Naive B cell (primary cell): ENCODE data around the gene MCTP1. TPM values are rescaled to one million over a fixed set of nuclear protein-coding genes. Genes with fewer than 3 reads are reported as not detected.
"Not testable (repeated sequence)": the region's sequence is repeated elsewhere in the genome, so short reads cannot be mapped to it uniquely, and the experiment has no call there.

Experiments
- ATAC-seq, 2 donors: fragments of 150-1000 bp; cut with Tn5 transposase; 2 replicates each; pipeline ENCODE4 v1.10.0; 2021; ENCODE audit warnings: low read depth in 2 of 2, mild to moderate bottlenecking in 2 of 2, moderate library complexity in 2 of 2
- DNase-seq: peaks from one replicate; pipeline ENCODE4 v3.0.0; 2022
- H3K27ac Mint-ChIP-seq, 6 donors: one replicate each; pipeline ENCODE4 v1.8.0; 2020 to 2022; ENCODE audit warnings: mild to moderate bottlenecking in 6 of 6, mixed read lengths in 6 of 6, moderate library complexity in 5 of 6, inconsistent platforms in 2 of 6
- H3K27me3 Mint-ChIP-seq, 3 donors: one replicate each; pipeline ENCODE4 v1.8.0; 2021 to 2022; ENCODE audit warnings: mixed read lengths in 3 of 3, mild to moderate bottlenecking in 1 of 3
- H3K36me3 Mint-ChIP-seq, 2 donors: one replicate each; pipeline ENCODE4 v1.8.0; 2020 to 2022; ENCODE audit warnings: mixed read lengths in 2 of 2, inconsistent platforms in 1 of 2, mild to moderate bottlenecking in 1 of 2
- H3K4me1 Mint-ChIP-seq, 3 donors: one replicate each; pipeline ENCODE4 v1.8.0; 2020 to 2022; ENCODE audit warnings: mixed read lengths in 3 of 3, inconsistent platforms in 1 of 3, mild to moderate bottlenecking in 1 of 3, moderate library complexity in 1 of 3
- H3K4me3 Mint-ChIP-seq, 8 donors: one replicate each; pipeline ENCODE4 v1.8.0; 2020 to 2022; ENCODE audit warnings: mild to moderate bottlenecking in 8 of 8, mixed read lengths in 8 of 8, moderate library complexity in 8 of 8, inconsistent platforms in 2 of 8
- H3K9me3 Mint-ChIP-seq, 7 donors: one replicate each; pipeline ENCODE4 v1.8.0; 2020 to 2022; ENCODE audit warnings: mixed read lengths in 7 of 7, mild to moderate bottlenecking in 5 of 7, inconsistent platforms in 2 of 7, moderate library complexity in 1 of 7
- polyA plus RNA-seq, 6 donors: library from polyadenylated mRNA; unstranded; fragments of 300-500 nt; fragmentation: Illumina TruSeq; gene quantifications; one replicate each; pipeline ENCODE4 v1.2.3, GENCODE V29; 2021; ENCODE audit warnings: low read depth in 6 of 6

MCTP1 gene
- polyA plus RNA-seq, 6 donors from 2014 or later: 0.39 to 2.3 (median 0.81) TPM

DNA sequence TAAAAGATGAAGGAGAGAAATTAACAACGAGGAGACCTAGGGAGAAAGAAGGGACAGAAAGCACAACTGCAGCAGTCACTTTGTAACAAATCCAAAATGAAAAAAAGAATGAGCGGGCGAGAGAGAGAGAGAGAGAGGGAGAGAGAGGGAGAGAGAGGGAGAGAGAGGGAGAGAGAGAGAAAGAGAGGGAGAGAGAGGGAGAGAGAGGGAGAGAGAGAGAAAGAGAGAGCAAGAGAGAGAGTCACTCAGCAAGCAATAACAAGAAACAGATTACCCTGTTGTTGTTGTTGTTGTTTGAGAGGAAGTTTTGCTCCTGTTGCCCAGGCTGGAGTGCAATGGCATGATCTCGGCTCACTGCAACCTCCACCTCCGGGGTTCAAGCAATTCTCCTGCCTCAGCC lies 77.1 kb downstream of the MCTP1 start:
- ATAC-seq, H3K4me3 Mint-ChIP-seq, H3K36me3 Mint-ChIP-seq, DNase-seq, H3K4me1 Mint-ChIP-seq, H3K27ac Mint-ChIP-seq: not testable (repeated sequence)
- Mint-ChIP-seq H3K27me3 (peaks cover 0 to 13% (median 0%) of the 10 kb centered on the region in 3 donors), H3K9me3 (peaks cover 0 to 16% (median 3%) of the 10 kb centered on the region in 7 donors)

DNA sequence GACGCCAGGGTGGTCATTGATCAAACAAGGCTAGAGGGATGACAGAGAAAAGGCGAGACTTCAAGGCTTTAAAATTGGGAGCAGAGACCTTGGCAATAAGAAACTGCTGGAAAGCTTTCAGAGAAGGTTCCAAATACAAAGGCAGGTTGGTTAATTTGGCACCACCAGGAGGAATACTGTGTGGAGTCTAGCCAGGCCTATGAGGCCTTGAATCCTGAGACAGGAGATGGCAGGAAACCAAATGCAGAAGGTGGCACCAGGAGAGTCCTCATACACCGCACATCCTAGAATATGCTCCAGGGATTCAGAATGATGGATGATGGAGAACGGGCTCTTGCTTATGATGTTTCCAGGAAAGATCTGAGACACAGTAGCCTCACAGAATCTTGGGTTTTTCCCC lies 90.0 kb downstream of the MCTP1 start:
- no peak overlapping the region for H3K4me3 Mint-ChIP-seq
- no peaks in the 10 kb centered on the region for H3K27me3 Mint-ChIP-seq
- no peaks in the 10 kb centered on the region for H3K36me3 Mint-ChIP-seq
- no peaks in the 10 kb centered on the region for H3K4me1 Mint-ChIP-seq
- ATAC-seq (no peak), DNase-seq (no peak)
- no peak overlapping the region for H3K27ac Mint-ChIP-seq
- no peaks in the 10 kb centered on the region for H3K9me3 Mint-ChIP-seq

DNA sequence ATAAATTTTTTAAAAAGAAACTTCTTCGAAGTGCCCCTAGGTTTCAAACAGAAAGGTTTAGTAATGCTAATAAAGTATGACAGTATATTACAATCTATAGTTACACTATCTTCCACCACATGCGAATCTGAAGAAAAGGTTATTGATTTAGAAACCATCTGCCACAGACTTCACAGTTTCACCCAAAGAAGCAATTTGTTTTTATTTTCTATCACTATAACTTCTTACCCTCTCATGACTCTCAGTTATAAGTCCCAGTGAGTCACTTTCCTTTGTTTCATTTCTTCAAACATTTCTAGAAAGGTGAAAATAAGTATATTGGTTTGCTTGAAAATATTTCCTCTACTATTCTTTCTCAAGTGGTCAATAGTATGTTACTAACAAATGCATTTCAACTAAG lies 93.6 kb downstream of the MCTP1 start:
- DNase-seq: no peak
- no peaks in the 10 kb centered on the region for H3K27me3 Mint-ChIP-seq
- peaks cover 0 to 4% (median 1%) of the 10 kb centered on the region in 7 donors for H3K9me3 Mint-ChIP-seq
- no peaks in the 10 kb centered on the region for H3K36me3 Mint-ChIP-seq
- no peak overlapping the region for H3K4me3 Mint-ChIP-seq
- H3K4me1 Mint-ChIP-seq: no peaks in the 10 kb centered on the region
- H3K27ac Mint-ChIP-seq: no peak overlapping the region
- ATAC-seq: no peak

DNA sequence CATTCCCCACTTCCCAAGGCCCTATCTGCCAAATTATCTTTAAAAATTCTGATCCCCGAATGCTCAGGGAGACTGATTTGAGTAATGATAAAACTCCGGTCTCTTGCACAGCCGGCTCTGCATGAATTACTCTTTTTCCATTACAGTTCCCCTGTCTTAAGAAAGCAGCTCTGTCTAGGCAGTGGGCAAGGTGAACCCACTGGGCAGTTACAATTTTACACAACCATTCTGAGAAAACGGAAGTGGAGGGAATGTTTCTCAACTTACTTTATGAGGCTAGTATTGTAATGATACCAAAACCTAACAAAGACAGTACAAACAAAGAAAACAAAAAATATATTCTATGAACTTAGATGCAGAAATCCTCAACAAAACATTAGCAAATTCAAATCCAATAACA lies 100.0 kb downstream of the MCTP1 start:
- no peak overlapping the region for H3K27ac Mint-ChIP-seq
- no peaks in the 10 kb centered on the region for H3K4me1 Mint-ChIP-seq
- no peaks in the 10 kb centered on the region for H3K36me3 Mint-ChIP-seq
- no peak overlapping the region for H3K4me3 Mint-ChIP-seq
- ATAC-seq: no peak
- H3K9me3 Mint-ChIP-seq: peaks cover 0 to 4% (median 1%) of the 10 kb centered on the region in 7 donors
- no peak for DNase-seq
- H3K27me3 Mint-ChIP-seq: peaks cover 0 to 15% (median 7%) of the 10 kb centered on the region in 3 donors

DNA sequence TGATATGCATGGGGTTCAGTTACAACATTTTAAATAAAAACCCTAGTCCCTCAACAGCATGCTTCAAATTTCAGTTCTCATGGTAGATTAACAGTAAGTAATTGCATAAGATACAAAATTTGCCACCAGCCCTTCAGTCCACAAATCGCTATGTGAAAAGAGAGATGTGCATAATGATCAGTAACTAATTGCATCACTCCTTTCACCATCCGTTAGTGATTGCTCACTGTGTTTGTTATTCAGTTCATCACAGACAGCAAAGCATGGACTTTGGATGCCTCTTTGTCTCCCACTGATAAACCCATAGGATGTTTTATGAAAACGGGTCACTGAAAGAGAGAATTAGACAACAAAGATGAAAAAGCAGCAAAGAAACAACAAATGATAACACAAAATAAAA lies 103.2 kb downstream of the MCTP1 start:
- Mint-ChIP-seq H3K4me3 (no peak overlapping the region), H3K36me3 (no peaks in the 10 kb centered on the region), H3K27me3 (peaks cover 7 to 15% (median 11%) of the 10 kb centered on the region in 3 donors), H3K4me1 (peaks cover 4 to 7% (median 5%) of the 10 kb centered on the region in 3 donors), H3K27ac (peak overlapping the region in 1 of 6 donors; percentile 70), H3K9me3 (peaks cover 0 to 6% (median 2%) of the 10 kb centered on the region in 7 donors)
- ATAC-seq: no peak
- DNase-seq: no peak

DNA sequence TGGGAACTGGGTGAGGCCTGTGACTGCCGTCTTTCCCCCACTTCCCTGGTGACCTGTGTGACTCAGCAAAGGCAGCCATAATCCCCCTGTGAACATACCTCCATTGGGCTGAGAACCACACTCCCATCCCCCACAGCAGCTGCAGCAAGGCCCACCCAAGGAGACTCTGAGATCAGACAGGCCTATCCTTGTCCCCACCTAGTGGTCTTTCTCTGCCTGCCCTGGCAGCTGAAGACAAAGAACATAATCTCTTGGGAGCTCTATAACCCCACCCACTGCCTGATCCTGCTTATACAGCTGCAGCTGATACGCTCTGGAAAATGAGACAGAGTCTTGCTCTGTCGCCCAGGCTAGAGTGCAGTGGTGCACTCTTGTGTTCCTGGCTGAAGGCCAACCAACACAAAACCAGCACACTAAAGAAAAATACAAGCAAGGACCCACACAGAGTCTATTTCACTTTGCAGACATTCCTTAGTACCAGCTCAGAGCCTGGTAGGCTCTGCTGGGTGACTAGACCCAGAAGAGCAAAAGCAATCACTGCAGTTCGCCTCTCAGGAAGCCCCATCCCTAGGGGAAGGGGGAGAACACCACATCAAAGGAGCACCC lies 106.7 kb downstream of the MCTP1 start:
- Mint-ChIP-seq H3K27ac (no peak overlapping the region), H3K36me3 (no peaks in the 10 kb centered on the region), H3K4me3 (no peak overlapping the region), H3K4me1 (peaks cover 4 to 7% (median 5%) of the 10 kb centered on the region in 3 donors), H3K27me3 (peaks cover 7 to 15% (median 11%) of the 10 kb centered on the region in 3 donors), H3K9me3 (peaks cover 0 to 6% (median 0%) of the 10 kb centered on the region in 7 donors)
- ATAC-seq (no peak), DNase-seq (no peak)

DNA sequence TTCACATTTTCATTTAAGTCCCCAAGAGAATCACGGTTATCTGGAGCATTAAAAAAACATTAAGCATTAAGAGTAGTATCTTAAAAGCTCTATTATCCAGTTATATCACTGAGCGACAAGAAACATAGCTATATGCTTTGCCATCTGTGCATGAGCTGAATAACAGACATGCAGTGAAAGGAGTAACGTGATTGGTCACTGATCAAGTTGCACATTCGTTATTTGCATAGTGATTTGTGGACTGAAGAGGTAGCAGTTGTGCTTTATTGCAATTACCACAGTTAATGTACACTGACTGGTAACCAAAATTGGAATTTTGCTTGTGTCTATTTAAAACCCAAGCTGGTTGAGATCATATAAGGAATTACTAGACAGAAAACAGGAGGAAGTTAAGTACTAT lies 107.4 kb downstream of the MCTP1 start:
- Mint-ChIP-seq H3K4me3 (no peak overlapping the region), H3K4me1 (peaks cover 4 to 7% (median 5%) of the 10 kb centered on the region in 3 donors), H3K36me3 (no peaks in the 10 kb centered on the region), H3K27ac (no peak overlapping the region), H3K27me3 (peaks cover 7 to 15% (median 11%) of the 10 kb centered on the region in 3 donors), H3K9me3 (peaks cover 0 to 7% (median 0%) of the 10 kb centered on the region in 7 donors)
- no peak for ATAC-seq
- no peak for DNase-seq

DNA sequence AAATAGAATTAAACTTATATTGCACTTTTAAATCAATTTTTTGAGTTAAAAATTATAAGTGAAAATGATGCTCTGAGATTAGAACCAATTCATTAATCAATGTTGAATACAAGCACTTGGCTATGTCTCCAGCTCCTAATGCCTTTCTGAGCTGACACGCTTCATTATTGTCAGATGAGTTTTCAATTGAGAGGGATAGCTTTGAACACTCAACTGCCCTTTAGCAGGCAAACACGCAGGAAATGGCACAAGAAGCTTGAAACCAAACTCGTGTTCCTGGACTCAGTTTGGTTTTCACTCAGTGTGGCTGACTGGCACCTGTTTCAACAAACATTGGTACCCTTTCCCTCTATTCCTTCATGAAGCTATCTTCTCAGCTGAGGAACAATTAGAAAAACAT lies 109.8 kb downstream of the MCTP1 start:
- H3K27ac Mint-ChIP-seq: no peak overlapping the region

DNA sequence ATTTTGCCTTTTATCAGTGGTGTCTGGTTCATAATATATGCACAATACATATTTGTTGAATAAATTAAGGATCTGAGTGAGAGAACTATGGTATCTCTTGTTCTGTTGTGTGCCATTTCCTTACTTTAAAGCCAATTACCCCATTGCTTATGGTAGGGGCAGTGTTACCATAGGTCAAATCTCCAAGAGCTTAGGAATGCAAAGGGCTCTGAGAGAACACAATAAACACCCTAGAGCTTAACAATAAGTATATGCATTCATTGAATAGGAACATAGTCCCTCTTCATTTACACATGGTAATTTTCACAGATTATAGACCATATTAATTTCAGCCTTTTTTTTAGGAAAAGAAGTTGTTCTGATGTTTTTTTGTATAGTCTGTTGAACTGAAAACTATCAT lies 112.2 kb downstream of the MCTP1 start:
- ATAC-seq (no peak), DNase-seq (no peak)
- Mint-ChIP-seq H3K4me3 (no peak overlapping the region), H3K4me1 (peaks cover 0 to 2% (median 0%) of the 10 kb centered on the region in 3 donors), H3K36me3 (peaks cover 0 to 9% of the 10 kb centered on the region in 2 donors), H3K9me3 (peaks cover 3 to 20% (median 16%) of the 10 kb centered on the region in 7 donors), H3K27ac (no peak overlapping the region), H3K27me3 (peaks cover 0 to 4% (median 0%) of the 10 kb centered on the region in 3 donors)

More for the DNA sequence above, 109.8 kb downstream of the MCTP1 start:
- no peak overlapping the region for H3K4me3 Mint-ChIP-seq
- peaks cover 0 to under 1% of the 10 kb centered on the region in 2 donors for H3K36me3 Mint-ChIP-seq
- DNase-seq: no peak
- peaks cover 0 to 11% (median under 1%) of the 10 kb centered on the region in 3 donors for H3K27me3 Mint-ChIP-seq
- ATAC-seq: no peak
- peaks cover 4 to 7% (median 5%) of the 10 kb centered on the region in 3 donors for H3K4me1 Mint-ChIP-seq
- H3K9me3 Mint-ChIP-seq: peaks cover 3 to 20% (median 11%) of the 10 kb centered on the region in 7 donors

DNA sequence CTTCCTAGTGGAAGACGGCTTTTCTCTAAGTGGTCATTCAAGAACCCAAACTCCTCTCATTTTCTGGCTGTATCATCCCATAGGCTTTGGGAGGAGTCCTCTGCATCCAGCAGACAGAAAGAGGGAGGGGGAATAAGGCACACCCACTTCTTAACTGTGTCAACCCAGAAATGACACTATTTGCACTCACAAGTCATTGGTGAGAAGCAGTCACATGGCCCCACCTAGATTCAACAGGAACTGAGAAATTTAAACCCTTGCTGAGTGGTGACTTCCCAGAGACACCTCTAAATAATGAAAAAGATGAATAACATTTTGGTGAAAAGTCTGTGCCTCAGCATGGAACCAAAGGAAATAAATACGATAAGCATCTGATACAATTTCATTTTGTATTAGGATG lies 120.0 kb downstream of the MCTP1 start:
- Mint-ChIP-seq H3K27me3 (no peaks in the 10 kb centered on the region), H3K4me3 (no peak overlapping the region), H3K36me3 (peaks cover 0 to 6% of the 10 kb centered on the region in 2 donors), H3K9me3 (peaks cover 0 to 9% (median 2%) of the 10 kb centered on the region in 7 donors), H3K4me1 (peaks cover 10 to 18% (median 17%) of the 10 kb centered on the region in 3 donors), H3K27ac (no peak overlapping the region)
- ATAC-seq (no peak), DNase-seq (no peak)

DNA sequence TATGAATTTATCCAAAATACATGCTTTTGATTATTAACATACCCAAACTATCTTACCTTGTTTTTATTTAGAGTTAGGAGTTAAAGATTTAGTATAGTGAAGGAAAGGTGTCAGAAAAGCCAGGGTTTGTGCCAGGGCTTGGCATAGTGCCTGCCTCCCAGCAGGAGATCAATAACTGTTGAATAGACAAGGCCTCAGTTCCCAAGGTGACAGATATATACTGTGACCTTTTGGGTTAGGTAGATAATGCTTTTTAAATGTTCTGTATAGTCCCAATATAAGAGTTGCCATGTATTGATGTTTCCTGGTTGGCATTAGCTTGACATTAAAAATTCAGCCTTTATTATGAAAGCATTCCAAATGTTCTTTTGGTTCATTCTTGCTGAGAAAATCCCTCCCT lies 121.8 kb downstream of the MCTP1 start:
- no peaks in the 10 kb centered on the region for H3K27me3 Mint-ChIP-seq
- peaks cover 10 to 26% (median 17%) of the 10 kb centered on the region in 3 donors for H3K4me1 Mint-ChIP-seq
- no peaks in the 10 kb centered on the region for H3K36me3 Mint-ChIP-seq
- H3K4me3 Mint-ChIP-seq: no peak overlapping the region
- DNase-seq: no peak
- peaks cover 0 to 2% (median 0%) of the 10 kb centered on the region in 7 donors for H3K9me3 Mint-ChIP-seq
- no peak for ATAC-seq
- H3K27ac Mint-ChIP-seq: peak overlapping the region in 2 of 6 donors; percentile 21 to 71

DNA sequence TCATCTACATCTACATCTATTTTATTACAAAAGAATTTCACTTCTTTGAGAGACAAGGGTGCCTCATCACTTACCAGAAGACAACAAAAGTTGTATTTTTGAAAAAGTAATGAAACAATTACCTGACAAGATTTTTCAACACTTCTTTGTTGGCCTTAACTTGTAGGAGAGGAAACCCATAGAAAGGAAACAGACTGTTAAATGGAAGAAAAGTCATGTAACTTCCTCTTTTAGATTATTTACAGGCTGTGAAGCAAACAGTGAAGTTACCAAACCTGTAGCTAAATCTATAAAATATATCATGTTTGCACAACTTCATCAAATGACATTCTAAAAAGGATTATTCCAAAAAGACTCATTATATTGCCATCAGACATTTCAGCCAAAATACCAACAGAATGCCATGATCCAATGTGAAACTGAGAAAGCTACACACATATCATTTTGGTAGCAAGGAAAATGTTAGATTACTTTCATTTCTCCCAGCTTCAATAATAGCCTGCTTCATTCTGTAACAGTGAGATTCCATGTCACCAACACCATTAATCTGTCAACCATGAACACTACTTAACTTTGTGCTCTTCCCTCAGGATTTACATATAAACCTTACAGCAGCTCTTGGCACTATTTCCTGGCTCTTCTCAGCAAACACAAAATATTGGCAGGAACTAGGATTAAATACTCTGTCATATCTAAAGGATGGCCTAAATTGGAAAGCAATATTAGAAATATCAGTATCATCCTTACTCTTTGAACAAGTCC lies 122.5 kb downstream of the MCTP1 start:
- no peaks in the 10 kb centered on the region for H3K36me3 Mint-ChIP-seq
- H3K27me3 Mint-ChIP-seq: no peaks in the 10 kb centered on the region
- peak overlapping the region in 5 of 6 donors; percentile 61 to 96 (median 80) for H3K27ac Mint-ChIP-seq

DNA sequence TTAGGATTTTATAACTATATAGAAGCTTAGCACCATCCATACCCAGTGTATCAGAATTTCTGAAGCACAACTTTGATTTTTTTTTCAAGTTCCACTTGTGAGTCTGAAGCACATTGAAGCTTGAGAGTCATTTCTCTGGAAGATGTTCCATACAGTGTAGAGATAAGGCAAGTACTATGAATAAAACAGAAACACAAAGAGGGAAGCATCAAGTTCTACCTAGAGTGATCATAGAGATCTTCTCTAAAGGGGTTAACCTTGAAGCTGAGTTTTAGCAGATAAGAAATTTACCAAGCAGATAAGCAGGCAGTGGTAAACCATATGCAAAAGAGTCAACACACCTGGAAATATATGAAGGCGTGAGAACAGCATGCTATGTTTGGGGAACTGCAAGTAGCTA lies 125.3 kb downstream of the MCTP1 start:
- Mint-ChIP-seq H3K4me1 (peaks cover 10 to 26% (median 15%) of the 10 kb centered on the region in 3 donors), H3K9me3 (no peaks in the 10 kb centered on the region), H3K27ac (no peak overlapping the region), H3K27me3 (no peaks in the 10 kb centered on the region), H3K36me3 (no peaks in the 10 kb centered on the region), H3K4me3 (no peak overlapping the region)
- DNase-seq: no peak
- ATAC-seq: no peak

More for the DNA sequence above, 122.5 kb downstream of the MCTP1 start:
- ATAC-seq (peak; percentile 50 to 55), DNase-seq (peak; percentile 5)
- Mint-ChIP-seq H3K4me1 (peaks cover 10 to 26% (median 17%) of the 10 kb centered on the region in 3 donors), H3K4me3 (peak overlapping the region in 7 of 8 donors; percentile 27 to 67 (median 58)), H3K9me3 (peaks cover 0 to 2% (median 0%) of the 10 kb centered on the region in 7 donors)

DNA sequence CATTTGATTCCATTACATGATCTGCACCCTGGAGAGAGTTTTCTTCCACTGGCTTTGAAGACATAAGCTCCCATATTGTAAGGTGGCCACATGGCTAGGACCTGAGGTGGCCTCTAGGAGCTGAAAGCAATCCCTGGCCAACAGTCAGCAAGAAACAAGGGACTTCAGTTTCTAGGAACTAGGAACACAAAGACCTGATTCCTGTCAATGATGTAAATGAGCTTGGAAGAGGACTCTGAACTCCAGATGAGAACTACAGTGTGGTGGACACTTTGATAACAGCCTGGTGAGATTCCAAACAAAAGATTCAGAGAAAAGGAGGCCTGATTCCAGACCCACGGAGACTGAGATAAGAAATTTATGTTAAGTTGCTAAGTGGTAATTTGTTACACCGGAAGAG lies 129.0 kb downstream of the MCTP1 start:
- peaks cover 0 to 3% (median 0%) of the 10 kb centered on the region in 7 donors for H3K9me3 Mint-ChIP-seq
- no peaks in the 10 kb centered on the region for H3K36me3 Mint-ChIP-seq
- H3K27ac Mint-ChIP-seq: peak overlapping the region in 1 of 6 donors; percentile 5
- peaks cover 0 to 8% (median 2%) of the 10 kb centered on the region in 3 donors for H3K4me1 Mint-ChIP-seq
- no peaks in the 10 kb centered on the region for H3K27me3 Mint-ChIP-seq
- ATAC-seq (no peak), DNase-seq (no peak)
- H3K4me3 Mint-ChIP-seq: no peak overlapping the region
